Measurements from ENCODE around the gene GPALPP1.

DNA sequence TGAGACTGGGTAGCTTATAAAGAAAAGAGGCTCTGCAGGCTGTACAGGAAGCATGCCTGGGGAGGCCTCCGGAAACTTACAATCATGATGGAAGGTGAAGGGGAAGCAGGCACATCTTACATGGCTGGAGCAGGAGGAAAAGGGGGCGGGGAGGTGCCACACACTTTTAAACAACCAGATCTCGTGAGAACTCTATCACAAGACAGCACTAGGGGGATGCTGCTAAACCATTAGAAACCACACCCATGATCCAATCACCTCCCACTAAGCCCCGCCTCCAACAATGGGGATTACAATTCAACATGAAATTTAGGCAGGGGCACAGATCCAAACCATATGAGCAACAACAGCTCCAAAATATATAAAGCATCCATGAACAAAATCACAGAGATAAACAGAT is 84.5 kb downstream of the GPALPP1 start:
- TF ChIP-seq POLR2AphosphoS5 (IDR thresholded peaks at IDR 0.05; ENCODE audit: low read depth, low read length) (no peak), TAF1 (IDR thresholded peaks at IDR 0.05; ENCODE audit: borderline replicate concordance, insufficient read depth, low read length) (no peak), SIN3A (IDR thresholded peaks at IDR 0.05; ENCODE audit: borderline replicate concordance, insufficient read depth, low read length) (no peak), FOXP2 (optimal IDR thresholded peaks at IDR 0.05; ENCODE audit: borderline replicate concordance, extremely low read depth, extremely low read length, insufficient read depth) (no peak)
- TF ChIP-seq, protein P1, sequence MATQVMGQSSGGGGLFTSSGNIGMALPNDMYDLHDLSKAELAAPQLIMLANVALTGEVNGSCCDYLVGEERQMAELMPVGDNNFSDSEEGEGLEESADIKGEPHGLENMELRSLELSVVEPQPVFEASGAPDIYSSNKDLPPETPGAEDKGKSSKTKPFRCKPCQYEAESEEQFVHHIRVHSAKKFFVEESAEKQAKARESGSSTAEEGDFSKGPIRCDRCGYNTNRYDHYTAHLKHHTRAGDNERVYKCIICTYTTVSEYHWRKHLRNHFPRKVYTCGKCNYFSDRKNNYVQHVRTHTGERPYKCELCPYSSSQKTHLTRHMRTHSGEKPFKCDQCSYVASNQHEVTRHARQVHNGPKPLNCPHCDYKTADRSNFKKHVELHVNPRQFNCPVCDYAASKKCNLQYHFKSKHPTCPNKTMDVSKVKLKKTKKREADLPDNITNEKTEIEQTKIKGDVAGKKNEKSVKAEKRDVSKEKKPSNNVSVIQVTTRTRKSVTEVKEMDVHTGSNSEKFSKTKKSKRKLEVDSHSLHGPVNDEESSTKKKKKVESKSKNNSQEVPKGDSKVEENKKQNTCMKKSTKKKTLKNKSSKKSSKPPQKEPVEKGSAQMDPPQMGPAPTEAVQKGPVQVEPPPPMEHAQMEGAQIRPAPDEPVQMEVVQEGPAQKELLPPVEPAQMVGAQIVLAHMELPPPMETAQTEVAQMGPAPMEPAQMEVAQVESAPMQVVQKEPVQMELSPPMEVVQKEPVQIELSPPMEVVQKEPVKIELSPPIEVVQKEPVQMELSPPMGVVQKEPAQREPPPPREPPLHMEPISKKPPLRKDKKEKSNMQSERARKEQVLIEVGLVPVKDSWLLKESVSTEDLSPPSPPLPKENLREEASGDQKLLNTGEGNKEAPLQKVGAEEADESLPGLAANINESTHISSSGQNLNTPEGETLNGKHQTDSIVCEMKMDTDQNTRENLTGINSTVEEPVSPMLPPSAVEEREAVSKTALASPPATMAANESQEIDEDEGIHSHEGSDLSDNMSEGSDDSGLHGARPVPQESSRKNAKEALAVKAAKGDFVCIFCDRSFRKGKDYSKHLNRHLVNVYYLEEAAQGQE (IDR thresholded peaks at IDR 0.05; ENCODE audit: insufficient read depth in 1 of 2, low read depth in 2 of 2, low read length in 2 of 2) = no peak
